ENCODE measurements around the gene XRCC4.
"Not testable (repeated sequence)": the region's sequence is repeated elsewhere in the genome, so short reads cannot be mapped to it uniquely, and the experiment has no call there.

XRCC4 gene

GRCh38 chr5:83118976-83119375, 41.6 kb downstream of the XRCC4 start:
- DNase-seq = no peak

GRCh38 chr5:83124593-83124992, 47.2 kb downstream of the XRCC4 start:
- DNase-seq = no peak

GRCh38 chr5:83125560-83125959, 48.2 kb downstream of the XRCC4 start:
- DNase-seq = no peak

GRCh38 chr5:83126501-83126900, 49.2 kb downstream of the XRCC4 start:
- no peak for DNase-seq

- no peak for DNase-seq
Observed at GRCh38 chr5:83133797-83134196, 56.5 kb downstream of the XRCC4 start.

- DNase-seq = no peak
Observed at GRCh38 chr5:83142526-83142925, 65.2 kb downstream of the XRCC4 start.

GRCh38 chr5:83145241-83145640, 67.9 kb downstream of the XRCC4 start:
- DNase-seq = no peak

GRCh38 chr5:83145882-83146331, 68.6 kb downstream of the XRCC4 start:
- no peak for DNase-seq

- no peak for DNase-seq
Observed at GRCh38 chr5:83146441-83146840, 69.1 kb downstream of the XRCC4 start.

GRCh38 chr5:83147593-83147992, 70.2 kb downstream of the XRCC4 start:
- no peak for DNase-seq

- DNase-seq = no peak
Observed at GRCh38 chr5:83148370-83148769, 71.0 kb downstream of the XRCC4 start.

- DNase-seq = no peak
Observed at GRCh38 chr5:83149671-83150070, 72.3 kb downstream of the XRCC4 start.

GRCh38 chr5:83151821-83152220, 74.5 kb downstream of the XRCC4 start:
- DNase-seq = no peak

GRCh38 chr5:83152996-83153395, 75.6 kb downstream of the XRCC4 start:
- DNase-seq = not testable (repeated sequence)

- no peak for DNase-seq
Observed at GRCh38 chr5:83156001-83156400, 78.7 kb downstream of the XRCC4 start.

- DNase-seq = no peak
Observed at GRCh38 chr5:83157163-83157562, 79.8 kb downstream of the XRCC4 start.

GRCh38 chr5:83162601-83163000, 85.3 kb downstream of the XRCC4 start:
- no peak for DNase-seq

GRCh38 chr5:83167538-83167937, 90.2 kb downstream of the XRCC4 start:
- DNase-seq = no peak

- DNase-seq = no peak
Observed at GRCh38 chr5:83169571-83170337, 92.4 kb downstream of the XRCC4 start.

GRCh38 chr5:83172011-83172410, 94.7 kb downstream of the XRCC4 start:
- no peak for DNase-seq

- no peak for DNase-seq
Observed at GRCh38 chr5:83172655-83173054, 95.3 kb downstream of the XRCC4 start.

- no peak for DNase-seq
Observed at GRCh38 chr5:83173826-83174225, 96.5 kb downstream of the XRCC4 start.

- DNase-seq = no peak
Observed at GRCh38 chr5:83177803-83178202, 100.5 kb downstream of the XRCC4 start.

- no peak for DNase-seq
Observed at GRCh38 chr5:83179966-83180365, 102.6 kb downstream of the XRCC4 start.

- no peak for DNase-seq
Observed at GRCh38 chr5:83184534-83184933, 107.2 kb downstream of the XRCC4 start.
